Aorta (tissue), 5 donors: ENCODE measurements around the gene ZSCAN26. TPM values are rescaled to one million over a fixed set of nuclear protein-coding genes. Genes with fewer than 3 reads are reported as not detected.
A peak's percentile ranks its signal among the peaks of the same experiment; 100 is the strongest.

Source experiments
- ATAC-seq: fragments of 200-7000 bp; cut with Tn5 transposase; one replicate; pipeline ENCODE4 v1.9.1; 2022; ENCODE audit warnings: moderate library complexity; ENCODE audit not compliant: low FRiP score
- DNase-seq, 2 donors: peaks; one replicate each; pipeline ENCODE4 v3.0.0-alpha.2; 2020
- H3K27ac ChIP-seq, 2 donors: one replicate each; pipeline ENCODE4 v1.5.1; 2013; ENCODE audit warnings: low read length in 2 of 2, mild to moderate bottlenecking in 2 of 2, moderate library complexity in 2 of 2, control low read depth in 1 of 2, inconsistent platforms in 1 of 2, low read depth in 1 of 2
- H3K27me3 ChIP-seq, 2 donors: one replicate each; pipeline ENCODE4 v1.6.1; 2013; ENCODE audit warnings: control low read depth in 1 of 2, low read length in 1 of 2, mild to moderate bottlenecking in 1 of 2, moderate library complexity in 1 of 2; ENCODE audit not compliant: insufficient read depth in 2 of 2, control insufficient read depth in 1 of 2
- H3K36me3 ChIP-seq, 2 donors: one replicate each; pipeline ENCODE4 v1.6.1; 2013; ENCODE audit warnings: control low read depth in 1 of 2, low read length in 1 of 2, mild to moderate bottlenecking in 1 of 2; ENCODE audit not compliant: insufficient read depth in 2 of 2, control insufficient read depth in 1 of 2
- H3K4me1 ChIP-seq, 2 donors: one replicate each; pipeline ENCODE4 v1.6.1; 2013; ENCODE audit warnings: low read length in 2 of 2, control low read depth in 1 of 2, mild to moderate bottlenecking in 1 of 2, moderate library complexity in 1 of 2; ENCODE audit not compliant: insufficient read depth in 2 of 2, control insufficient read depth in 1 of 2
- H3K4me3 ChIP-seq, 2 donors: one replicate each; pipeline ENCODE4 v1.5.1; 2013; ENCODE audit warnings: low read length in 2 of 2, control low read depth in 1 of 2, mild to moderate bottlenecking in 1 of 2
- H3K9me3 ChIP-seq: one replicate; pipeline ENCODE4 v1.6.1; 2013; ENCODE audit warnings: mild to moderate bottlenecking, low read length; ENCODE audit not compliant: control insufficient read depth
- WGBS, 2 donors: extraction: QIAGEN DNeasy Blood & Tissue Kit; methylation state at CpG; one replicate each; pipeline ENCODE4 v1.1.7; 2013; 5-methylcytosine and 5-hydroxymethylcytosine counted together
- intact Hi-C, 2 donors: fragments of 100-400 bp; cut with DNase I; formaldehyde crosslinking; loops; one replicate each; pipeline versions ENCODE4 v1.14.2 to v1.15.0; 2022
- long read RNA-seq, 2 donors: library from polyadenylated mRNA; unstranded; transcript quantifications; one replicate each; pipeline ENCODE4 v2.0.0, GENCODE V29; 2020 to 2021
- polyA plus RNA-seq, 2 donors: library from polyadenylated mRNA; stranded (reverse); fragments of 200-250 nt; gene quantifications; one replicate each; pipeline ENCODE4 v1.2.3, GENCODE V29; 2013
- total RNA-seq, 2 donors: library from RNA; stranded (reverse); fragmentation: NEBNext Ultra II Directional; extraction: Animal tissue kit (Norgen Biotek cat#: 25700); gene quantifications; one replicate each; pipeline ENCODE4 v1.2.1, GENCODE V29; 2021
- donor health status: healthy with polysubstance abuse.
- donor health status: Bipolar disorder and iron deficiency.
- donor health status: DM: no; HTN: no; CAD: no.
- donor health status: DM: no; HTN: no; CAD: no.
- donor health status: DM: yes; HTN: yes; CAD: no.

The ZSCAN26 gene
- total RNA-seq (10 to 100 TPM; 15.7 to 22.8 TPM), polyA plus RNA-seq (10 to 100 TPM; 15.9 to 16.1 TPM)
- long read RNA-seq, donor 1, transcript ZSCAN26-207 (4 exons, 1,998 nt) = minor isoform, 5 of 51 reads
- long read RNA-seq, donor 1, transcript ZSCAN26-202 (4 exons, 2,835 nt) = minor isoform, 8 of 51 reads
- long read RNA-seq, donor 1, transcript ZSCAN26-201 (4 exons, 2,362 nt) = major isoform, 24 of 51 reads
- long read RNA-seq, donor 1, partial matches to known transcripts = 8 of 51 reads
- long read RNA-seq, donor 1, other reads (novel, unspliced or antisense) = 3 of 51 reads
- long read RNA-seq, donor 2, partial matches to known transcripts = 2 of 7 reads
- long read RNA-seq, donor 2, other reads (novel, unspliced or antisense) = 0 of 7 reads

DNA sequence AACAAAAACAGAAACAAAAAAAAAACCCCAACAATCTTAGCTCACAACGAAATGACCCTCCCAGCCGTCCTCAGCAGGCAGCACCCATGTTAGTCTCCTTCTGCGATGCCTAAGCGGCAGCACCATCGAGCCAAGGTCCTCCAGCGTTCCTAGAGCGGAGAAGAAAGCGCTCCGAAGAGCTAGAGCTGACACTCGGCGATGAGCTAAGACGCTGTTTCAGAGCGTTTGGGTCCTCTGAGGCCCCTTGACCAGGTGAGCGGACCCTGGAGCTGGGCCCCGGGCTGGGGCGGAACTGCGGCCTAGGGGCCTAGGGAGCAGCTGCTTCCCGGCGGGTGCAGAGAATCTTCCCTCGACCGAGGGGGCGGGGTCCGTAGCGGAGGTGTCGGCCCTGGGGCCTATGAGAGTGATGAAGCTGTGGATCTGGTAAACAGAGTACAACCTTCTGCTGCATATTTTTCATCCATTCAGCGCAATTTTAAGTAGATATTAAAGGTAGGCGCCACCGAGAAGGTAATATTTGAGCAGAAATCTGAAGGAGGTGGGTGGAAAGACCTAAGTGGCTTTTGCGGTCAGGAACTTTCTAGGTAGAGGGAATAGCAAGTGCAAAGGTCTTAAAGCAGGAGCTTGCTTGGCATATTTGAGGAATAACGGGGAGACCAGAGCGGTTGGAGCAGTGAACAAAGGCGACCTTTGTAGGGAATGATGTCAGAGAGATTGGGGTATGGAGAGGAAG, at the start of gene ZSCAN26:
ZSCAN26 (plus strand) TSS at position 182 of the 733 bp plus-strand sequence. CDS start 4,777 bp downstream, outside the sequence.
- H3K27ac ChIP-seq = peak within 1 kb of the TSS in 1 of 2 donors; percentile 11
- peaks cover 0 to 4% of the 10 kb centered on the region in 2 donors for H3K36me3 ChIP-seq
- intact Hi-C loops = loop anchor here in 1 of 2 donors (5.0 kb wide), 2 partner anchors 40 to 70 kb away; partner anchors contain the start of genes ZSCAN31 and ZSCAN9
- no peaks in the 10 kb centered on the region for H3K27me3 ChIP-seq
- H3K4me3 ChIP-seq = peak within 1 kb of the TSS; percentile 72 to 77
- WGBS, 2 donors = 0 to 1% methylated on average over 32 of the region's 32 CpGs
- no peaks in the 10 kb centered on the region for H3K9me3 ChIP-seq
- ATAC-seq = peak; percentile 97
- peaks cover 0 to 3% of the 10 kb centered on the region in 2 donors for H3K4me1 ChIP-seq
- DNase-seq = peak; percentile 89 to 95

DNA sequence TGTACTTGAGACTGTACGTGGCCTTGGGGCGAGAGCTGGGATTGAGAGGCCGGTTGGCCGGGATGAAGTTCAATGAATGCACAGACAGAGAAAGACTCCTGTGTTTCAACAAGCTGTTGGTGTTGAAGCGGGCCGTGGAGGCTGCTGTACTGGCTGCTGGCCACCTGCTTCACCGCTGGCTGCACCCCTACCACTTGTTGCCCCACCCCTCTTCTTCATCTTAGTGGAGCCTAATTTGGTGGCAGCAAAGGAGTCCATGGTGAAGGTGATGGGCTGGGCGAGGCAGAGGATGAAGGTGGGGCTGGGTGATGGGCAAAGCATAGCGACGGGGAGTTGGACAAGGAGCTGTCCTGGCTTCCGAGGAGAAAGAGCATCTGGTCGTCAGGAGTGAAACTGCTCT, 49.1 kb upstream of the ZSCAN26 start:
- Histone ChIP-seq H3K27me3 (no peaks in the 10 kb centered on the region), H3K9me3 (no peaks in the 10 kb centered on the region), H3K4me3 (no peak overlapping the region), H3K36me3 (no peaks in the 10 kb centered on the region), H3K27ac (no peak overlapping the region), H3K4me1 (no peaks in the 10 kb centered on the region)
- 89 to 91% methylated on average over 12 of the region's 12 CpGs for WGBS, 2 donors
- ATAC-seq (no peak), DNase-seq (no peak)
- intact Hi-C loops = loop anchor here (5.0 to 10.0 kb wide), 3 partner anchors 34 to 119 kb away; partner anchors contain the start of genes ZKSCAN4 (in 1 of the 2), ZKSCAN8 (in 1 of the 2) and ZSCAN31 (in 1 of the 2)

DNA sequence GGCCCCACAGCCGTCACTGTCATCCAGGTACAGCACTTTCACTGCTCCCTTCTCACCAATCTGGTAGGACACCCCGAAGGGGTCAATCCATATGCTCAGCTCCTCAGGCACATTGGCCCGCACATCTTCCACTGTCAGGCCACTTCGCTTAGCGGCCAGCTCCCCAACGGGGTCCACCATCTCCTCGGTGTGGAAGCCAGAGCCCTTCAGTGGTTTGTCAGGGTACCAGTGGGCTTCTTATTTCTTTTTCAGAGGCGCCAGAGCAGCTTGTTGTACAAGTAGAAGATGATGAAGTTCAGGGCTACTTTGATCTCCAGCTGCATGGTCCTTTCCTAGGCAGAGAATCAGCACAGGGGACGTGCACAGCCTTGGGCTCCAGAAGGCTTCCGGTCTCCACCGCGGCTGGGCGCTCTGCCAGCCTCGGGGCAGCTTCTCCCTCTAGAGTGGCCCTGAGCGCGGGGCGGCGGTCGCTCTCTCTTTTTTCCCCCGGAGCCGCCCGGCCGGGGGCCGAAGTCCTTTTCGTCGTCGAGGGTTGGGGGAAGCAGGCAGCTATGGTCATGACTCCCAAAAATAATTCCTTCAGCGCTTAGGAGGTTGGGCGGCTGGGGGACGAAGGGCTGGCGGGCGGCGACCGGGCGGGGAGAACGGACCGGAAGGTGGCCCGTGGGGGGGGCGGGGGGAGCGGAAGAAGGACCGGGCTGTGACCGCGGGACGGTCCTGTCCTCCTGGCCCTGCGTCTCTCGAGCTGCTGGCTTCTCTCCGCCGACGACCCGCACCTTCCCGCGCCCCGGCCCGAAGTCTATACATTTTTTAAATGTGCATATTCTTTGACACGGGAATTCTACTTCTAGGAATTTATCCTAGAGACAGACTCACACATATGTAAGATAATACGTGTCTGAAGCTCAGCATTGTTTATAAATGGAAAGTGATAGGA, 48.4 kb upstream of the ZSCAN26 start:
- Histone ChIP-seq H3K27ac (no peak overlapping the region), H3K4me3 (peak overlapping the region; percentile 72 to 86), H3K36me3 (no peaks in the 10 kb centered on the region), H3K27me3 (no peaks in the 10 kb centered on the region), H3K4me1 (no peaks in the 10 kb centered on the region), H3K9me3 (no peaks in the 10 kb centered on the region)
- intact Hi-C loops = loop anchor here (5.0 to 10.0 kb wide), 3 partner anchors 34 to 119 kb away; partner anchors contain the start of genes ZKSCAN4 (in 1 of the 2), ZKSCAN8 (in 1 of the 2) and ZSCAN31 (in 1 of the 2)
- peak; percentile 85 for ATAC-seq
- DNase-seq = peak; percentile 88 to 93
- WGBS, 2 donors = 10 to 11% methylated on average over 50 to 56 of the region's 56 CpGs

DNA sequence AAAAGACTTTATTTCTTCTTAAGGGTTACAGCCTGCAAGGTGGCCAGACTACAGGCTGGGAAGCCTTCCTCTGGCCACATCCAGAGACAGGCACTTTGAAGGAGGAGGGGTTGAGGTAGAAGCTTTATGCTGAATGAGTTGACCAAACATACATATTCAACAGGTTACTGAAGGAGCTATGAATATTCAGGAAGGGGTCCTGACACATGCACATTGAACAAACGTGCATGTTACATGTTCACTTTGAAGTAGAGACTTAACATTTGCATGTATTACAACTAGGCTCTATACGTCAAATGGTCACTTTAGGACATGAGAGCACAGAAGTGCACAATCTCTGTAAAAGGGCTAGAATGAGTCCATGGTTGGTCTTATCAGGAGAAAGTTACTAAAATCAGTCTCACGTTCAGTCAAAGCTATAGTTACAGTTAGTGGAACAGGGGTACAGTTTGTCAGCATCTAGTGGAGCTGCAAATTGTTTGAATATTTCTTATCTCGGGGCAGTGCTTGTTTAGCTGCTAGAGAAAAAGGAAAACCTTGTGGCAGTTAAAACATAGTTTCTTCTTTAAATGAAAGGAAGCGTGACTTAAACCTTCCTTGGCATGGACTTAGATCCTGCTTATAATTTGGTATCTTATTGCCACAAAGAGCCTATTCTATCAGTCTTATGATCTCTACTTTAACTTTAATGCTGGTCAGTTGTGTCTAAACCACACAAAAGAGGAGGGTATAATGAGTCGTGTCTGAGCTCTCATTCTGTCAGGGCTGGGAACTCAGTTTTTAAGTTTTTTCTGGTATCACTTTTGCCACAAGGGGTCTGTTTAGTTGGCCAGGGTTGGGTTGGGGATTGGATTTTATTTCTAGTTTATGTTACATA, 46.4 kb upstream of the ZSCAN26 start:
- Histone ChIP-seq H3K9me3 (no peaks in the 10 kb centered on the region), H3K4me3 (no peak overlapping the region), H3K36me3 (no peaks in the 10 kb centered on the region), H3K4me1 (no peaks in the 10 kb centered on the region), H3K27ac (no peak overlapping the region), H3K27me3 (no peaks in the 10 kb centered on the region)
- intact Hi-C loops = loop anchor here (5.0 to 10.0 kb wide), 2 partner anchors 136 to 138 kb away; partner anchors contain the start of gene ZNF165 (in 2 of the 2)
- no peak for ATAC-seq
- no peak for DNase-seq
- WGBS, 2 donors = 23 to 24% methylated on average over 6 of the region's 6 CpGs

DNA sequence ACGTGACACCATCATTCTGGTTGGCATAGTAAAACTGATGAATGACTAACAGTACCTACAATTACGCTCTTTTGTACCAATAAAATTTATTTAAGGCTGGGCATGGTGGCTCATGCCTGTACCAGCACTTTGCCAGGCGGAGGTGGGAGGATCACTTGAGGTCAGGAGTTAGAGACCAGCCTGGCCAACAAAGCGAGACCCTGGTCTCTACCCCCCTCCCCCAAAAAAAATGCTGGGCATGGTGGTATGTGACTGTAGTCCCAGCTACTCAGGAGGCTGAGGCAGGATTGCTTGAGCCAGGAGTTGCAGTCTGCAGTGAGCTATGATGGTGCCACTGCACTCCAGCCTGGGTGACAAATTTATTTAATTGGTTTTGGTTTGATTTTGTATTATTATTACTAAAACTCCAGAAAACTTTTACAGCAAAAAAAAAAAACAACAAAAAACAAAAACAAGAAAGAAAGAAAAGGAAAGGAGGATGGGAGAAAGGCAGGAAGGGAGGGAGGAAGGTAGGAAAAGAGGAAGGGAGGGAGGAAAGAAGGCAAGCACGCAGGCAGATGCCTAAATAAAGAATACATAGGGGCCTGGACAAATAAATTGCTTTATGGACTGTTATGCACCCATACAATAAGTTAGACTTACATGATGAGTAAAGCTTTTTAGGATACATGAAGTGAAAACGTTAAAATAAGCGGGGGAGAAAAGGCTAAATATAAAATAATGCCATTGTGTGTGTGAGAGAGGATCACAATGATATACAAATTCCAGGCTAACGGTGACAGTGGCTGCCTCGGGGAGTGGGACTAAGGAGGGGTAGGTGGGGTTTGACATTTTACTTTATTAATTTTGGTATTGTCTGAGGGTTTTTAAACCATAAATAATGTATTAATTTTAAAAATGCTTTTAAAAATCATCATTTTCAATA, 42.5 kb upstream of the ZSCAN26 start:
- 41 to 52% methylated on average over 9 of the region's 9 CpGs for WGBS, 2 donors
- no peaks in the 10 kb centered on the region for H3K9me3 ChIP-seq
- H3K4me3 ChIP-seq = peak overlapping the region; percentile 9 to 89
- intact Hi-C loops = loop anchor here (2.0 to 10.0 kb wide), 5 partner anchors 43 to 142 kb away; partner anchors contain the start of genes ZNF165 (in 2 of the 2) and ZSCAN26 (in 1 of the 2)
- ATAC-seq = no peak
- H3K36me3 ChIP-seq = peaks cover 0 to 5% of the 10 kb centered on the region in 2 donors
- DNase-seq = no peak
- no peak overlapping the region for H3K27ac ChIP-seq
- H3K4me1 ChIP-seq = peaks cover 2 to 3% of the 10 kb centered on the region in 2 donors
- H3K27me3 ChIP-seq = no peaks in the 10 kb centered on the region

DNA sequence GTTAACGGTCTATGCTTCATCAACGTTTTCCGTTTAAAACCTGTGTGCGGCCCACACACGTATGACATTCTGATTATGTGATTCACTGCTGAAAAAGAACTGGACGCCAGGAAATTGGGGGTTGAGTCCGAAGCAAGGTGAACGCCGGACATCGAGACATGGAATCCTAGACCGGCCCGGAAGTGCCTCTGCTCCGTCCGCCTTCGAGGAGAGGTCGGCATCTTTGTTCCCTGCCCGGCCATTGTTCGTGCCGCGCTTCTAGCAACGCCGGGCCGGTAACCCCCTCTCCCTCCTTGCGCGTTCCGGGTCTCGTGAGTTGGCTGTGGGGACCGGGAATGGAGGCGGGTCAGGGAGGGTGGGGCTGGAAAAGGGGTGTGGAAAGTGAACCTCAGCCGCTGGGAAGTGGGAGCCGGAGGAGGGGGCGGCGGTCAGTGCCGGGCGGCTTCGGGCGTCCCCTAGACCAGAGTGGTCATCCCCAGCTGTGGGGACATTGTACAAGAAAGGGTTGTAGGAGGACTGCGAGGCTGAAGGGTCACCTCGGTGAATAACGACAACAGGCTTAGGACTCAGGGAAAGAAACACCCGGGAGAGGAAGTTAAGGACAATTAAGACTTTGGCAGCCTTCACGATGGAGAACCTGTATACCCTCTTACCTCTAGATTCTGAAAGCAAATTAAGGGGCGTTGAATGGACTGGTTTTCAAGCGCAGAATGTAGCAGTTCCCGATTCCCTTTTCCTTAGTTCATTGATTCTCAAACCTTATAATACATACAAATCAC, 41.7 kb upstream of the ZSCAN26 start, which contains the start of gene ZSCAN9:
ZSCAN9 (plus strand) TSS at position 220 of the 779 bp plus-strand sequence. CDS start 1,810 bp downstream, outside the sequence.
- Histone ChIP-seq H3K27me3 (no peaks in the 10 kb centered on the region), H3K27ac (peak within 1 kb of the TSS in 1 of 2 donors; percentile 3), H3K36me3 (peaks cover 0 to 5% of the 10 kb centered on the region in 2 donors), H3K9me3 (no peaks in the 10 kb centered on the region), H3K4me1 (peaks cover 2 to 3% of the 10 kb centered on the region in 2 donors), H3K4me3 (peak within 1 kb of the TSS; percentile 12 to 89)
- DNase-seq (peak; percentile 90 to 95), ATAC-seq (peak; percentile 96)
- WGBS, 2 donors = 0 to 1% methylated on average over 45 of the region's 45 CpGs
- intact Hi-C loops = loop anchor here (2.0 to 10.0 kb wide), 4 partner anchors 42 to 140 kb away; partner anchors contain the start of genes ZNF165 (in 1 of the 2) and ZSCAN26 (in 1 of the 2)
